ENCODE results near the gene COPZ1. TPM values are rescaled to one million over a fixed set of nuclear protein-coding genes. Genes with fewer than 3 reads are reported as not detected.

The COPZ1 gene
- total RNA-seq, 1 donor: 139 TPM

GRCh38 chr12:54371328-54372112 is 46.6 kb downstream of the COPZ1 start:
- TF ChIP-seq CTCF (IDR thresholded peaks at IDR 0.05; ENCODE audit: insufficient read depth, low read depth, low read length): no peak
- no peak overlapping the region for H3K4me3 ChIP-seq (ENCODE audit: low read depth, low read length)
- peak; percentile 48 for DNase-seq (ENCODE audit: low read depth)

- TF ChIP-seq CTCF (IDR thresholded peaks at IDR 0.05; ENCODE audit: insufficient read depth, low read depth, low read length): no peak
- DNase-seq (ENCODE audit: low read depth): no peak
- no peak overlapping the region for H3K4me3 ChIP-seq (ENCODE audit: low read depth, low read length)
These were observed 47.3 kb downstream of the COPZ1 start for GRCh38 chr12:54372113-54372806.

GRCh38 chr12:54373649-54374561 is 49.0 kb downstream of the COPZ1 start:
- no peak overlapping the region for H3K4me3 ChIP-seq (ENCODE audit: low read depth, low read length)
- DNase-seq (ENCODE audit: low read depth): no peak
- TF ChIP-seq CTCF (IDR thresholded peaks at IDR 0.05; ENCODE audit: insufficient read depth, low read depth, low read length): no peak

GRCh38 chr12:54374562-54375258 is 49.8 kb downstream of the COPZ1 start:
- no peak for DNase-seq (ENCODE audit: low read depth)
- H3K4me3 ChIP-seq (ENCODE audit: low read depth, low read length): no peak overlapping the region
- TF ChIP-seq CTCF (IDR thresholded peaks at IDR 0.05; ENCODE audit: insufficient read depth, low read depth, low read length): no peak

DNA sequence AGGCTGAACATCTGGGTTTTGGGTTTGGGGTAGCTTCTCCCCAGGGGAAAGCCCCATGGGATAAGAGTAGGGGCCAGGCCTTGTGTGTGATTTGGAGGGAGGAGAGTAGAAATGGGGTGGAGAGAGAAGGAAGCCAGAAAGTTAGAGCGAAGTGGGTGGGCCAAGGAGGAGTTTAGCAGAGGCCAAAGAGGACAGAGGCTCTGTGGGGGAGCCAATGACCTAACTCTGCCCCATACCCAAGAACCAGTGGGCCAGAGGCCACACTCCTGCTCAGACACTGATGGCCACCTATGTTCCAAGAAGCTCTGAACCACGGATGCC is 50.3 kb downstream of the COPZ1 start:
- no peak overlapping the region for H3K4me3 ChIP-seq (ENCODE audit: low read depth, low read length)
- TF ChIP-seq CTCF (IDR thresholded peaks at IDR 0.05; ENCODE audit: insufficient read depth, low read depth, low read length): no peak
- DNase-seq (ENCODE audit: low read depth): no peak

DNA sequence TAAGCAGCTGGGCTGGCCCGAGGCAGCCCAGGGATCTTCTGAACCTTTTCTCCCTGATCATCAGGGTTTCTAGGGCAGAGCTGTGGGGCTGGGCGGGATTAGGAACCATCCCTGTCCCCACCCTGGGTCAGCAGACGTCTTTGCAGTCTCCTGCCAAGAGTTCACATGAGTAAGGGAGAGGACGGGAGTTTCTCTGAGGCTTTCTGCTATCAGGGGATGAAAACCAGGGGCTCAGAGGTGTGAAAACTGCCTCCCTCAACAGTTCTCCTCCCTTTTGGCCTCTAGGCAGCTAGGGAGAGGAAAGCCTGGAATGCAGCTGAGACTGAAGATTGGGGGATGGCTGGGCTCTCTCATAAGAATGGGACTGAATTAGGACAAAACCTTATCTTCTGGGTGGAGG is 51.7 kb downstream of the COPZ1 start:
- peak; percentile 48 for DNase-seq (ENCODE audit: low read depth)
- TF ChIP-seq CTCF (IDR thresholded peaks at IDR 0.05; ENCODE audit: insufficient read depth, low read depth, low read length): no peak
- H3K4me3 ChIP-seq (ENCODE audit: low read depth, low read length): no peak overlapping the region

All from fibroblast of villous mesenchyme (primary cell).